Mesendoderm (in vitro differentiated cells): ENCODE measurements around the gene HLF.

Experiments used
- DNase-seq: peaks from one replicate; pipeline ENCODE4 v3.0.0; 2013
- H2AK5ac ChIP-seq: 2 replicates; pipeline ENCODE4 v1.6.1; 2013; ENCODE audit warnings: low read length, inconsistent platforms
- H2BK120ac ChIP-seq: 2 replicates; pipeline ENCODE4 v1.6.1; 2013; ENCODE audit warnings: low read depth, mild to moderate bottlenecking, low read length, moderate library complexity, mixed read lengths
- H2BK15ac ChIP-seq: replicated peaks from 2 replicates; pipeline ENCODE4 v1.6.1; 2013; ENCODE audit warnings: low read depth, mild to moderate bottlenecking, moderate library complexity
- H2BK5ac ChIP-seq: 2 replicates; pipeline ENCODE4 v1.6.1; 2013; ENCODE audit warnings: low read length, inconsistent platforms
- H3K18ac ChIP-seq: 2 replicates; pipeline ENCODE4 v1.6.1; 2013; ENCODE audit warnings: mild to moderate bottlenecking, low read length, mixed read lengths
- H3K23ac ChIP-seq: one replicate; pipeline ENCODE4 v1.6.1; 2013; ENCODE audit warnings: low read length
- H3K27ac ChIP-seq: 2 replicates; pipeline ENCODE4 v1.5.1; 2013; ENCODE audit warnings: low read depth, mild to moderate bottlenecking, inconsistent platforms, low read length, moderate library complexity
- H3K27me3 ChIP-seq: 2 replicates; pipeline ENCODE4 v1.6.1; 2013; ENCODE audit warnings: low read length, control low read depth, mild to moderate bottlenecking, inconsistent platforms; ENCODE audit not compliant: insufficient read depth, poor library complexity
- H3K36me3 ChIP-seq: 2 replicates; pipeline ENCODE4 v1.6.1; 2013; ENCODE audit warnings: low read length, inconsistent platforms; ENCODE audit not compliant: control insufficient read depth, insufficient read depth
- H3K4ac ChIP-seq: one replicate; pipeline ENCODE4 v1.6.1; 2013; ENCODE audit warnings: low read depth, mild to moderate bottlenecking, low read length, moderate library complexity
- H3K4me1 ChIP-seq: 2 replicates; pipeline ENCODE4 v1.6.1; 2013; ENCODE audit warnings: low read depth, low read length, inconsistent platforms; ENCODE audit not compliant: control insufficient read depth
- H3K4me2 ChIP-seq: 2 replicates; pipeline ENCODE4 v1.6.1; 2013; ENCODE audit warnings: low read length
- H3K4me3 ChIP-seq: 2 replicates; pipeline ENCODE4 v1.5.1; 2013; ENCODE audit warnings: mild to moderate bottlenecking, low read length
- H3K56ac ChIP-seq: one replicate; pipeline ENCODE4 v1.6.1; 2013; ENCODE audit warnings: low read length
- H3K79me1 ChIP-seq: 2 replicates; pipeline ENCODE4 v1.6.1; 2013; ENCODE audit warnings: low read length, inconsistent platforms
- H3K79me2 ChIP-seq: 2 replicates; pipeline ENCODE4 v1.6.1; 2013; ENCODE audit warnings: mild to moderate bottlenecking, low read length; ENCODE audit not compliant: control insufficient read depth, insufficient read depth
- H3K9ac ChIP-seq: 2 replicates; pipeline ENCODE4 v1.6.1; 2013; ENCODE audit warnings: low read length, inconsistent platforms
- H4K5ac ChIP-seq: one replicate; pipeline ENCODE4 v1.6.1; 2013; ENCODE audit warnings: low read length
- H4K8ac ChIP-seq: one replicate; pipeline ENCODE4 v1.6.1; 2013; ENCODE audit warnings: low read depth, mild to moderate bottlenecking, control low read depth, low read length, moderate library complexity
- WGBS: extraction: QIAGEN DNeasy Blood & Tissue Kit; methylation state at CpG from one replicate; pipeline ENCODE4 v1.1.7; 2013; ENCODE audit warnings: low lambda C conversion rate, missing lambda C conversion rate; ENCODE audit not compliant: insufficient coverage; ENCODE audit errors: extremely low coverage; 5-methylcytosine and 5-hydroxymethylcytosine counted together

Gene HLF

GRCh38 chr17:55295411-55296170 is 30.8 kb downstream of the HLF start:
- H3K36me3 ChIP-seq, result no peaks in the 10 kb centered on the region
- H2BK120ac ChIP-seq, result no peak overlapping the region
- no peaks in the 10 kb centered on the region for H3K4me1 ChIP-seq
- H3K9ac ChIP-seq, result no peak overlapping the region
- no peak overlapping the region for H4K5ac ChIP-seq
- H3K18ac ChIP-seq, result no peak overlapping the region
- H2BK5ac ChIP-seq, result no peak overlapping the region
- no peak overlapping the region for H3K4ac ChIP-seq
- no peaks in the 10 kb centered on the region for H3K79me1 ChIP-seq
- H2BK15ac ChIP-seq, result no peak overlapping the region
- no peak overlapping the region for H2AK5ac ChIP-seq
- WGBS, result no CpG with 5 or more reads among the region's 10 CpGs
- no peak overlapping the region for H3K56ac ChIP-seq
- H4K8ac ChIP-seq, result no peak overlapping the region
- no peaks in the 10 kb centered on the region for H3K79me2 ChIP-seq
- no peaks in the 10 kb centered on the region for H3K27me3 ChIP-seq
- no peak overlapping the region for H3K27ac ChIP-seq
- no peak overlapping the region for H3K4me2 ChIP-seq
- H3K4me3 ChIP-seq, result no peak overlapping the region
- no peak overlapping the region for H3K23ac ChIP-seq
- peak; percentile 70 for DNase-seq

- H3K4me1 ChIP-seq, result no peaks in the 10 kb centered on the region
- no peaks in the 10 kb centered on the region for H3K79me1 ChIP-seq
- H2AK5ac ChIP-seq, result no peak overlapping the region
- H3K4me3 ChIP-seq, result no peak overlapping the region
- no peak overlapping the region for H3K18ac ChIP-seq
- H3K27ac ChIP-seq, result no peak overlapping the region
- H3K4me2 ChIP-seq, result no peak overlapping the region
- no peaks in the 10 kb centered on the region for H3K27me3 ChIP-seq
- no peak overlapping the region for H3K4ac ChIP-seq
- H2BK5ac ChIP-seq, result no peak overlapping the region
- no peak overlapping the region for H3K9ac ChIP-seq
- no peak overlapping the region for H4K5ac ChIP-seq
- no peaks in the 10 kb centered on the region for H3K36me3 ChIP-seq
- no peak overlapping the region for H4K8ac ChIP-seq
- no CpG with 5 or more reads among the region's 6 CpGs for WGBS
- H2BK15ac ChIP-seq, result no peak overlapping the region
- no peak overlapping the region for H3K56ac ChIP-seq
- no peaks in the 10 kb centered on the region for H3K79me2 ChIP-seq
- DNase-seq, result no peak
- no peak overlapping the region for H3K23ac ChIP-seq
- H2BK120ac ChIP-seq, result no peak overlapping the region
Measured at GRCh38 chr17:55296171-55296695, 31.5 kb downstream of the HLF start.

- H3K4me1 ChIP-seq, result no peaks in the 10 kb centered on the region
- H3K79me1 ChIP-seq, result no peaks in the 10 kb centered on the region
- no peak for DNase-seq
- H3K27ac ChIP-seq, result no peak overlapping the region
- H3K27me3 ChIP-seq, result no peaks in the 10 kb centered on the region
- no peak overlapping the region for H3K56ac ChIP-seq
- no peak overlapping the region for H3K4ac ChIP-seq
- no peaks in the 10 kb centered on the region for H3K36me3 ChIP-seq
- no peak overlapping the region for H3K4me2 ChIP-seq
- H4K5ac ChIP-seq, result no peak overlapping the region
- no peak overlapping the region for H3K4me3 ChIP-seq
- WGBS, result no CpG with 5 or more reads among the region's 1 CpG
- no peak overlapping the region for H3K9ac ChIP-seq
- H3K79me2 ChIP-seq, result no peaks in the 10 kb centered on the region
- H4K8ac ChIP-seq, result no peak overlapping the region
- H3K23ac ChIP-seq, result no peak overlapping the region
- no peak overlapping the region for H3K18ac ChIP-seq
- no peak overlapping the region for H2AK5ac ChIP-seq
- no peak overlapping the region for H2BK15ac ChIP-seq
- H2BK120ac ChIP-seq, result no peak overlapping the region
- H2BK5ac ChIP-seq, result no peak overlapping the region
Measured at GRCh38 chr17:55296699-55297098, 31.9 kb downstream of the HLF start.

DNA sequence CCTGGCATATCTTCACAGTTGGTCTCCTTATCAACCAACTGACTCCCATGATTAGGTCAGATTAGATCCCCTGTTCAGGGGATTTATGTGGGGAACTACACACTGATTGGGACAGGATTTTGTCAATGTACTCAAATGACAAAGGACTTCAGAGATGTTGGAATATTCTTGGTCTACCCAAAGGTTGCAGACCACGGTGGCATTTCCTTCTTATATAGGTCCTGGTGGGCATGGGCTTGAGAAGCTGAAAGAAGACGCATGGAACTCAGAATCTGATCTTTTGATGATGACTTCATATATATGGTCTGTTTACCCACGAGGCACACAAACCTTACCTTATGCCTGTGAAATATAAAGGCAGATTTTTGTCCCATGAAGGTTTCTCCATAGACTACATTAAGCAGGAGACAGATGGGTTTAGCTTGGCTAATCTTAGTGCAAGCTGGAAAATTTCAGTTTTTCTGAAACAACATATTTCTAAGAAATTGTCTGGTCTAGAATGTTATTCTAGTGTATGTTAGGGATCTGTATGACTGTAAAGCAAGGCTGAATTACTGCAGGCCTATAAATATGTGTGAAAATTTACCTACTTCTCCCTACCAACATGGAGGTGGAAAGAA is 33.5 kb downstream of the HLF start:
- Histone ChIP-seq H3K4me2 (no peak overlapping the region), H3K79me1 (no peaks in the 10 kb centered on the region), H2BK15ac (no peak overlapping the region), H2BK5ac (no peak overlapping the region), H3K79me2 (no peaks in the 10 kb centered on the region), H3K4me3 (no peak overlapping the region), H3K18ac (no peak overlapping the region), H2BK120ac (no peak overlapping the region), H3K4me1 (no peaks in the 10 kb centered on the region), H3K27ac (no peak overlapping the region), H3K9ac (no peak overlapping the region), H3K27me3 (no peaks in the 10 kb centered on the region), H3K23ac (no peak overlapping the region), H2AK5ac (no peak overlapping the region), H3K36me3 (no peaks in the 10 kb centered on the region), H4K5ac (no peak overlapping the region), H3K4ac (no peak overlapping the region), H4K8ac (no peak overlapping the region), H3K56ac (no peak overlapping the region)
- WGBS, result no CpG with 5 or more reads among the region's 3 CpGs
- DNase-seq, result no peak

GRCh38 chr17:55299162-55299838 is 34.5 kb downstream of the HLF start:
- H2BK5ac ChIP-seq, result no peak overlapping the region
- H2AK5ac ChIP-seq, result no peak overlapping the region
- no peak overlapping the region for H4K5ac ChIP-seq
- H3K4me2 ChIP-seq, result no peak overlapping the region
- H3K79me1 ChIP-seq, result no peaks in the 10 kb centered on the region
- H3K27me3 ChIP-seq, result no peaks in the 10 kb centered on the region
- H2BK120ac ChIP-seq, result no peak overlapping the region
- H3K36me3 ChIP-seq, result no peaks in the 10 kb centered on the region
- whole genome bisulfite sequencing, result no CpG with 5 or more reads among the region's 10 CpGs
- no peak overlapping the region for H3K4ac ChIP-seq
- no peak overlapping the region for H3K18ac ChIP-seq
- H2BK15ac ChIP-seq, result no peak overlapping the region
- H3K4me3 ChIP-seq, result no peak overlapping the region
- no peak overlapping the region for H3K27ac ChIP-seq
- DNase-seq, result no peak
- H3K23ac ChIP-seq, result no peak overlapping the region
- H3K4me1 ChIP-seq, result no peaks in the 10 kb centered on the region
- H3K79me2 ChIP-seq, result no peaks in the 10 kb centered on the region
- H4K8ac ChIP-seq, result no peak overlapping the region
- H3K9ac ChIP-seq, result no peak overlapping the region
- H3K56ac ChIP-seq, result no peak overlapping the region
